Loucy (cell line): ENCODE data around the gene TMOD1.

ENCODE experiments used
- EZH2phosphoT487 ChIP-seq: fragments of 200-600 bp; IDR thresholded peaks from 2 replicates; pipeline ENCODE4 v1.6.1; 2018; ENCODE audit warnings: antibody characterized with exemption, mild to moderate bottlenecking, moderate library complexity, borderline replicate concordance
- TF ChIP-seq, protein P1 (sequence below): fragments of 200-600 bp; sonication (generic); conservative IDR thresholded peaks from 2 replicates; pipeline ENCODE4 v1.5.1; 2014; ENCODE audit warnings: mild to moderate bottlenecking, antibody characterized with exemption, low read length

GRCh38 chr9:97560154-97560553, 58.7 kb downstream of the TMOD1 start:
- TF ChIP-seq, protein P1, sequence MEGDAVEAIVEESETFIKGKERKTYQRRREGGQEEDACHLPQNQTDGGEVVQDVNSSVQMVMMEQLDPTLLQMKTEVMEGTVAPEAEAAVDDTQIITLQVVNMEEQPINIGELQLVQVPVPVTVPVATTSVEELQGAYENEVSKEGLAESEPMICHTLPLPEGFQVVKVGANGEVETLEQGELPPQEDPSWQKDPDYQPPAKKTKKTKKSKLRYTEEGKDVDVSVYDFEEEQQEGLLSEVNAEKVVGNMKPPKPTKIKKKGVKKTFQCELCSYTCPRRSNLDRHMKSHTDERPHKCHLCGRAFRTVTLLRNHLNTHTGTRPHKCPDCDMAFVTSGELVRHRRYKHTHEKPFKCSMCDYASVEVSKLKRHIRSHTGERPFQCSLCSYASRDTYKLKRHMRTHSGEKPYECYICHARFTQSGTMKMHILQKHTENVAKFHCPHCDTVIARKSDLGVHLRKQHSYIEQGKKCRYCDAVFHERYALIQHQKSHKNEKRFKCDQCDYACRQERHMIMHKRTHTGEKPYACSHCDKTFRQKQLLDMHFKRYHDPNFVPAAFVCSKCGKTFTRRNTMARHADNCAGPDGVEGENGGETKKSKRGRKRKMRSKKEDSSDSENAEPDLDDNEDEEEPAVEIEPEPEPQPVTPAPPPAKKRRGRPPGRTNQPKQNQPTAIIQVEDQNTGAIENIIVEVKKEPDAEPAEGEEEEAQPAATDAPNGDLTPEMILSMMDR, result no peak
- no peak for TF ChIP-seq EZH2phosphoT487
